Measurements from ENCODE around the gene HTRA2.

- TF ChIP-seq EZH2 (IDR thresholded peaks at IDR 0.05), result no peak
- no peak for TF ChIP-seq POLR2AphosphoS5 (IDR thresholded peaks at IDR 0.05; ENCODE audit: borderline replicate concordance, low read depth, low read length)
- TF ChIP-seq FOXP2 (optimal IDR thresholded peaks at IDR 0.05; ENCODE audit: control extremely low read depth, extremely low read length, insufficient read depth), result no peak
These were observed 48.7 kb downstream of the HTRA2 start for GRCh38 chr2:74578408-74578807.

Data from SK-N-MC (cell line).